Thymus (tissue), 14 donors: ENCODE results near the gene ODAD2. TPM values are rescaled to one million over a fixed set of nuclear protein-coding genes. Genes with fewer than 3 reads are reported as not detected.
A peak's percentile ranks its signal among the peaks of the same experiment; 100 is the strongest.

Source experiments
- DNase-seq, 9 donors: peaks; one replicate each; pipeline ENCODE4 v3.0.0-alpha.2; 2013; ENCODE audit warnings: low spot score in 9 of 9, low read depth in 6 of 9, missing footprints in 1 of 9
- H3K27ac ChIP-seq, 2 donors: one replicate each; pipeline ENCODE4 v1.5.1; 2013; ENCODE audit warnings: control low read depth in 1 of 2, low read depth in 1 of 2, low read length in 1 of 2, mild to moderate bottlenecking in 1 of 2, moderate library complexity in 1 of 2
- H3K27me3 ChIP-seq, 2 donors: one replicate each; pipeline ENCODE4 v1.5.1; 2013; ENCODE audit warnings: low read length in 1 of 2; ENCODE audit not compliant: control insufficient read depth in 2 of 2, insufficient read depth in 1 of 2
- H3K36me3 ChIP-seq, 2 donors: one replicate each; pipeline ENCODE4 v1.5.1; 2013; ENCODE audit warnings: low read length in 1 of 2, mild to moderate bottlenecking in 1 of 2, moderate library complexity in 1 of 2; ENCODE audit not compliant: control insufficient read depth in 2 of 2, insufficient read depth in 2 of 2
- H3K4me1 ChIP-seq, 2 donors: one replicate each; pipeline ENCODE4 v1.5.1; 2013; ENCODE audit warnings: low read length in 2 of 2; ENCODE audit not compliant: control insufficient read depth in 2 of 2, insufficient read depth in 2 of 2
- H3K4me3 ChIP-seq, 2 donors: one replicate each; pipeline ENCODE4 v1.5.1; 2013; ENCODE audit warnings: low read length in 2 of 2, control low read depth in 1 of 2, mild to moderate bottlenecking in 1 of 2
- H3K9me3 ChIP-seq, 2 donors: one replicate each; pipeline ENCODE4 v1.5.1; 2013; ENCODE audit warnings: low read length in 1 of 2, mild to moderate bottlenecking in 1 of 2; ENCODE audit not compliant: control insufficient read depth in 2 of 2, insufficient read depth in 1 of 2
- WGBS: extraction: QIAGEN DNeasy Blood & Tissue Kit; methylation state at CpG from one replicate; pipeline ENCODE4 v1.1.7; 2013; 5-methylcytosine and 5-hydroxymethylcytosine counted together
- long read RNA-seq, 10 donors: transcript quantifications; one replicate each; lab custom pipeline, GENCODE V29; 2026
- polyA plus RNA-seq: library from polyadenylated mRNA; stranded (reverse); fragments of 200-250 nt; gene quantifications from one replicate; pipeline ENCODE4 v1.2.3, GENCODE V29; 2013
- total RNA-seq: library from RNA; stranded (reverse); fragments of 120-200 nt; gene quantifications from one replicate; pipeline ENCODE4 v1.2.4, GENCODE V29; 2013
- donor health status: healthy.

ODAD2 gene
- total RNA-seq (0.76 TPM), polyA plus RNA-seq (0.23 TPM)
- long read RNA-seq, donor 1 = 0 reads
- long read RNA-seq, donor 2 = 0 reads
- long read RNA-seq, donor 3 = 0 reads
- long read RNA-seq, donor 4 = 0 reads
- long read RNA-seq, donor 5 = 0 reads
- long read RNA-seq, donor 6 = 0 reads
- long read RNA-seq, donor 7 = 0 reads
- long read RNA-seq, donor 8 = 0 reads
- long read RNA-seq, donor 9 = 0 reads
- long read RNA-seq, donor 10 = 0 reads

GRCh38 chr10:27998954-27999275 is at the start of gene ODAD2:
ODAD2 (minus strand) TSS chr10:27999079; CDS start chr10:27995142, 3,937 bp downstream.
- Histone ChIP-seq H3K27me3 (peaks cover 0 to 10% of the 10 kb centered on the region in 2 donors), H3K27ac (no peak within 1 kb of the TSS), H3K36me3 (no peaks in the 10 kb centered on the region), H3K9me3 (no peaks in the 10 kb centered on the region), H3K4me1 (peaks cover 4 to 5% of the 10 kb centered on the region in 2 donors), H3K4me3 (peak within 1 kb of the TSS; percentile 50 to 59)
- WGBS = 2% methylated on average over 30 of the region's 30 CpGs
- DNase-seq = peak in 3 of 9 donors; percentile 1 to 14 (median 3)

GRCh38 chr10:28047061-28047460 is 48.2 kb upstream of the ODAD2 start:
- no peak for DNase-seq
- H3K27ac ChIP-seq = no peak overlapping the region
- H3K4me3 ChIP-seq = no peak overlapping the region
- no peaks in the 10 kb centered on the region for H3K4me1 ChIP-seq
- H3K36me3 ChIP-seq = no peaks in the 10 kb centered on the region
- WGBS = 91% methylated on average over 4 of the region's 4 CpGs
- H3K9me3 ChIP-seq = no peaks in the 10 kb centered on the region
- H3K27me3 ChIP-seq = no peaks in the 10 kb centered on the region

- no peak overlapping the region for H3K27ac ChIP-seq
- no peaks in the 10 kb centered on the region for H3K36me3 ChIP-seq
- H3K27me3 ChIP-seq = no peaks in the 10 kb centered on the region
- DNase-seq = no peak
- no peak overlapping the region for H3K4me3 ChIP-seq
- H3K4me1 ChIP-seq = no peaks in the 10 kb centered on the region
- H3K9me3 ChIP-seq = no peaks in the 10 kb centered on the region
- WGBS = 94% methylated on average over 3 of the region's 3 CpGs
Measured at GRCh38 chr10:28046579-28046978, 47.7 kb upstream of the ODAD2 start.

- H3K36me3 ChIP-seq = no peaks in the 10 kb centered on the region
- DNase-seq = no peak
- H3K4me3 ChIP-seq = no peak overlapping the region
- 86% methylated on average over 1 of the region's 1 CpG for WGBS
- no peaks in the 10 kb centered on the region for H3K9me3 ChIP-seq
- no peak overlapping the region for H3K27ac ChIP-seq
- no peaks in the 10 kb centered on the region for H3K4me1 ChIP-seq
- no peaks in the 10 kb centered on the region for H3K27me3 ChIP-seq
Measured at GRCh38 chr10:28043941-28044340, 45.1 kb upstream of the ODAD2 start.

- Histone ChIP-seq H3K4me1 (no peaks in the 10 kb centered on the region), H3K27ac (no peak overlapping the region), H3K9me3 (no peaks in the 10 kb centered on the region), H3K4me3 (no peak overlapping the region), H3K27me3 (no peaks in the 10 kb centered on the region), H3K36me3 (no peaks in the 10 kb centered on the region)
- WGBS = 96% methylated on average over 3 of the region's 3 CpGs
- no peak for DNase-seq
Measured at GRCh38 chr10:28036587-28036986, 37.7 kb upstream of the ODAD2 start.

GRCh38 chr10:28020993-28021982 is 22.4 kb upstream of the ODAD2 start:
- Histone ChIP-seq H3K27ac (no peak overlapping the region), H3K9me3 (no peaks in the 10 kb centered on the region), H3K36me3 (no peaks in the 10 kb centered on the region), H3K4me3 (no peak overlapping the region), H3K27me3 (no peaks in the 10 kb centered on the region), H3K4me1 (no peaks in the 10 kb centered on the region)
- WGBS = 94% methylated on average over 5 of the region's 5 CpGs
- no peak for DNase-seq

GRCh38 chr10:28020080-28020860 is 21.4 kb upstream of the ODAD2 start:
- Histone ChIP-seq H3K27me3 (no peaks in the 10 kb centered on the region), H3K27ac (no peak overlapping the region), H3K4me1 (no peaks in the 10 kb centered on the region), H3K9me3 (no peaks in the 10 kb centered on the region), H3K36me3 (no peaks in the 10 kb centered on the region), H3K4me3 (no peak overlapping the region)
- WGBS = 98% methylated on average over 12 of the region's 12 CpGs
- no peak for DNase-seq

GRCh38 chr10:28014651-28015050 is 15.8 kb upstream of the ODAD2 start:
- Histone ChIP-seq H3K27me3 (no peaks in the 10 kb centered on the region), H3K9me3 (no peaks in the 10 kb centered on the region), H3K36me3 (no peaks in the 10 kb centered on the region), H3K27ac (no peak overlapping the region), H3K4me3 (no peak overlapping the region), H3K4me1 (no peaks in the 10 kb centered on the region)
- DNase-seq = peak in 1 of 9 donors; percentile 19
